HG02973 (cell line): ENCODE measurements around the gene GCN1.

ENCODE experiments used
- ATAC-seq: cut with Tn5 transposase; IDR thresholded peaks from one replicate; pipeline ENCODE4 v1.9.1; 2021; ENCODE audit warnings: moderate library complexity; ENCODE audit not compliant: unreplicated experiment

The GCN1 gene

DNA sequence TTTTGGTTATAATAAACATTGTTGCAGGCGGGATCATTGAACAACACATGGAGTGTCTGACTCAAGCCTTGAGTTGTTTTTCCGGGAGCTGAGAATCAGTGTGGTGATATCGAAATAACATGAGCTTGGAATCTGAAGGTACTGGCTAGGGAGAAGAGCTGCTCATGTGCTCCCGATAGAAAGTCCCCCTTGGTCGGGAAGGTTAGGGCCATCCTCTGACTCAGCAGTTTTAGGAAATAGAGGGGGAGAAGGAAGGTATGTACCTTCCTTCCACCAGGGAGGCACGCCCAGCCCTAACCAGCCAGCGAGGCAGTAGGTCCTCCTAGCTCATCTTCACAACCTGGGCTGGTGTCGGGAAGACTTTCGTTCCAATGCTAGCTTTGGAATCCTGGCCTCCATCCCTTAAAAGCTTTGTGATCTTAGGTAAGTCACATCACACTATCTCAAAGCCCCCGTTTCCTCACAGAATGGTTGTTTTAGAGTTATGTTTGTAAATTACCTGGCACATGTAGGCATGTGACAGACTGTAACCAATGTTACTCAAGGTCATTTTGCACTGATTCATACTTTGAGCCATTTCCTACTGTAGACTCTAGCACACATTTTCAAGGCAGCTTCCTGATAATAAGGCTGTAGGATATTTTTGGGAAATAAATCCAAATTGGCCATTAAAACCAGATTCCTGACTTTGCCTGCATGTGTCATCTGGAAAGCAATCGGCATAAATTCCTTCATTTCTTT, 76.0 kb downstream of the GCN1 start:
- no peak for ATAC-seq

DNA sequence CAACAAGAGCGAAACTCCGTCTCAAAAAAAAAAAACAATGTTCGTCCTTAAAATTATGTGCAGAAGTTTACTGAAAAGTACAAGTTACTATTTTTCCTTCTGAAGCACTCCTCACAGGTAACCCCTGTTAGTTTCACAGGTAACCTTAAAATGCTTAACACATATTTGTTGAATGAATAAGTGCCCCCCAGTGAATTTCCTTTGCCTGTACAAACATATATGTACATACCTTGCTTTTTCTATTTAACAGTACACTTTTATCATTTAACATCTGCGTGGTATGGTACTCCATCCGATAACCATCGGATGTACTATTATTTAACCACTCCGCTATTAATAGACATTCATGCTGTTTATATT, 76.6 kb downstream of the GCN1 start:
- ATAC-seq = no peak

DNA sequence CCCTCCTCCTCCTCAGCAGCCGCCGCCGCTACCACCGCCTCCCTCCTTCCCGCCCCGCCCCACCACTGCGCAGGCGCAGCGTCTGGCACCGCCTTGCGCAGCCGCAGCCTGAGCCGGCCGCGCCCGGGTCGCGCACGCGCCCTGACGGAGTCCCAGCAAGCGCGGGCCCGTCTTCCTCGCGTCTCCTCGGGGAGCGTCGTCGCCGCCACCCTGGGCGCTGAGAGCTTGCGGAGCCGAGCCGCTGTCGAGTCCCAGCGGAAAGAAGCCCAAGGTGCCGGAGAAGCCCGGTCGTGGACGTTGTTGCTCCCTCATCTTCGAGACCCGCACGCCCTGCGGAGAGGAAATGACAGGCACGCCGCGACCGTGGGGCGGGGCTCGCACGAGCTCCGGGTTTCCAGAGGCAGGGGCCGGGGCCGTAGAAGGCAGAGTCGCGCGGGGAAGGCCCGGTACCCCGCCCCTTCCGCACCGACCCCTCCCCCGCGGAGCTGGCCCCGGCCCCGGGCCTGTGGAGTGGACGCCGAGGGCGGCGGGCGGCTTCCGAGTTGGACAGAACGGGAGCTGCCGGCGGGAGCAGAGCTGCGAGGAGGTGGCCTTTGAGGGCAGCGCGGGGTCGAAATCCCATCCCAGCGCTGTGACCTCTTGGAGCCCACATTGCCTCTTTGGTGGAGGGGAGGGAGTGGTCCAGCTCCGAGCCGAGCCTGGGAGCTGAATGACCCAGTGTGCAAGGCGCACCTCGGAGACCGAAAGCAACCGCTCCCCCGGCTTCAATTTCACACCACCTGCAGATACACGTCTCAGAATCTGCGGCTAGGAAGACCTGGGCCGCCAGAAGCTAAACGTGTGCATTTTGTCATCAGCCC, 77.5 kb downstream of the GCN1 start:
- peak; percentile 38 for ATAC-seq

DNA sequence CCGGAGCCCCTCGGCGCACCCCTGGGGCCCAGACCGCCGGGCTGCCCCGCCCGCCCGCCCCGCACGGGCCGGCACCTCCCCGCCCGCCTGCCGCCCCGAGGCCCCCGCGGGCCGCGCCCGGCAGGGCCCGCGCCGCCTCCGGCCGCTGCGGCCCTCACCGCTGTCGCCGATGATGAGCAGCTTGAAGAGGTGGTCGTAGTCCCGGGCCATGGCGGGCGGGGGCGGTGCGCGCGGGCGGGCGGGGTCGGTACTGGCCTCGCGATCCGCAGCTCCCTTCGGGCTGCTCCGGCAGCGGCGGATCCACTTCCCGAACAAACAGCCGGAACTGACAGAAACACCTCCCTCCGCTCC, 78.1 kb downstream of the GCN1 start, which contains the start of gene RAB35:
Gene RAB35, minus strand, starts transcription at position 313 of the 351 bp plus-strand sequence. Its CDS starts 103 bp downstream, at position 210.
- ATAC-seq = no peak

DNA sequence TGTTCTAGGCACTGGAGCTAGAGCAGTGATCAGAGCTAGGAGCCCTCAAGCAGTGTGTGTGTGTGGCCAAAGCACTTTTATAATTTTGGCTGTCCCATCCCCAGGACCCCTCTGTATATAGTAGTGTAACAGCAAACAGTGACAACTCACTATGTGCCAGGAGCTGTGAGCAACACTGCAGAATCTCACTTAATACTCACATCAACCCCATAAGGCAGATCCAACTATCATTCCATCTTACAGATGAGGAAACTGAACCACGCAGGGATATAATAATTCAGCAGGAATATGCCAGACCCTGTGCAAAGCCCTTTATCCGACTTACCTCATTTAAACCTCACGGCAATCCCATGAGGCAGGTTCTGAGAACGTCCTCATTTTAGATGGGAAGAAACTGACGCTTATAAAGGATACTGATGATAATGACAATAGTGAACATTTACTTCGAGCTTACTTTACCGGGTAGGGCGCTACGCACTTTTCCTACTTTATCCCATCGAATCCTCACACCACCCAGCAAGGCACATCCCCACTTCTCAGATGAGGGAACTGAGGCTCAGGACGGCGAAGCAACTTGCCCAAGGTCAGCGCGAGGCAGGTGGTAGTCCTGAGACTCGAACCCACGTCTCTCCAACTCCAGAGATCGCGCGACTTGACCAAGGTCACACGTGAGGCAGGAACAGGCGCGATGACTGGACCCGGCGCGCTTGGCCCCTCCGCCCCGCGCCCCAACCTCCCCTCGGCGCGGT, 78.6 kb downstream of the GCN1 start:
- peak; percentile 6 for ATAC-seq

DNA sequence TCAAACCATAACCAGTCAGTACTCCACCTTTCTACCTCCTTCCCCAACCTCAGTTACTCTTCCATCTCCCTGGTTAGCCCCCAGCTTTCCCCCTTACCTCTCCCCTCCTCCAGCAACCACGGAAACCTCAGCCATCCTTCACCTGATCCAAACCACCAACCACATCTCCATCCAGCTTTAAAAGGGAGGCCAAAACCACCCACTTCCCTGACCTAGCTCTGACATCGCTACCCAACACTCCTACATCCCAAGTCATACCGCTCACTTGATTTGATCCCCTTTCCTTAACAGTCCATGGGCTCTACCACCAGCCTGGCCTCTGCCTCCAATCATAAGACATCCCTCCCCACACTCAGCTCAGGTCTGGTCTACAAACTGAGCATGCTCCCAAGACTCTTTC, 79.4 kb downstream of the GCN1 start:
- no peak for ATAC-seq

DNA sequence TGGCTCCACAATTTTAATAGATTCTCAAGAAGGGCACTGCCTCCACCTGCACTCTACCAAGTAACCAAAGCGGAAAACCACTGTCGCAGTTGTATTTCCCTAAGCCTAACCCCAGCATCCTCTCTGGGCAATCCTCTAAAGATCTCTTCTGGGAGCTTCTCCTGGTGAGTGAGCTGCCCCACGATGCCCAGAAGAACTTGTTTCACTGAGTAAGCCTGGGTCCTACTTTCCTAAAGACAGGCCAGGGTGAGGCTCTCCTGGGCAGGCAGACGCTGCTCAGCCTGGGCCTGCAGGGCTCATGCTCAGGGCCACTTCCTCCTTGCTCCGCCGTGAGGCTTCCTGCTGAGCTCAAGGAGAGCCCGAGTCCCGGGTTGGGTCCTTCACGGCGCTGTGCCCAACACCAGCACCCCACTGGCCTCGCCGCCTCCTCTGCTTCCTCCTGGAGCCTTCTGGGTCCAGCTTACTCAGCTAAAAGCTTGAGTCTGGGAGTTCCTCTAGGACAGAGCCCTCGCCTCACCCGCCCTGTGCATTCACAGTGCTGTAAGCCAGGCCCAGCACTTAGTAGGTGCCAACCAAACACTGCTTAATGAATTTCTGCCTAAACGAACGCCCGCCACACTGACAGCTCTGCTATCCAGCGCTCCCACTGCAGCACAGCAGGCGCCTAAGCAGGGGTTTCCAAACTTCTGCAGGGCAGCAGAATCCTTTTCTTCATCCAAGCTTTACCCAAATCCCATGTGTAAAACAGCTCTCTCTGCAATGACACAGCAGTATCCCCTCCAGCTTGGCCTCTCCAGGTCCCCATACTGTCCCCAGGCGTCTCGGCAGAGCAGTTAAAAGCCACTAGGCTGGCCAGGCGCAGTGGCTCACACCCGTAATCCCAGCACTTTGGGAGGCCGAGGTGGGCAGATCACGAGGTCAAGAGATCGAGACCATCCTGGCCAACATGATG, 83.7 kb downstream of the GCN1 start:
- peak; percentile 52 for ATAC-seq

DNA sequence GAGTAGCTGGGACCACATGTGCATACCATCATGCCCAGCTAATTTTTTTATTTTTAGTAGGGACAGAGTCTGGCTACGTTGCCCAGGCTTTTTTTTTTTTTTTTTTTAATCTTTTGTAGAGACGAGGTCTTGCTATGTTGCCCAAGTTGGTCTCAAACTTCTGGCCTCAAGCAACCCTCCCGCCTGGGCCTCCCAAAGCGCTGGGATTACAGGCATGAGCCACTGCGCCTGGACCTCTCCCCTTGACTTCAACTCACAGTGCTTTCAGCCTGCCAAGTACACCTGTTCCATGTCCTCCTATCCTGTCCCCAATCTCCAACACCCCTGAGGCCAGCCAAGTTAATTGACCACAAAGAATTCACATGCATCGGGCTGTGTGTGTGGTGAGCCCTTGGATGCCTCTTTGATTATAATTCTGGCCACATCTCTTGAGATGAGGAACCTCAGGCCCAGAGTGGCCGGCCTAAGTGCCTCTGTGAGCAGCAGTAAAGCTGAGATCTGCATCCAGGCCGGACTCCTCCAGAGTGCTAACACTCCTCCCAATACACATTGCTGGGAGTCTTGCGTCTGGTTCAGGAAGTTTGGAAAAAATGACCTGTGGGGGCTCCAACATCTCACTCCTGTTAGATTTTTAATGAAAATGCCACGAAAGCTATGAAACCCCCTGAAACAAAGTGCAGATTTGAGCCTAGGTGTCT, 84.8 kb downstream of the GCN1 start:
- no peak for ATAC-seq

DNA sequence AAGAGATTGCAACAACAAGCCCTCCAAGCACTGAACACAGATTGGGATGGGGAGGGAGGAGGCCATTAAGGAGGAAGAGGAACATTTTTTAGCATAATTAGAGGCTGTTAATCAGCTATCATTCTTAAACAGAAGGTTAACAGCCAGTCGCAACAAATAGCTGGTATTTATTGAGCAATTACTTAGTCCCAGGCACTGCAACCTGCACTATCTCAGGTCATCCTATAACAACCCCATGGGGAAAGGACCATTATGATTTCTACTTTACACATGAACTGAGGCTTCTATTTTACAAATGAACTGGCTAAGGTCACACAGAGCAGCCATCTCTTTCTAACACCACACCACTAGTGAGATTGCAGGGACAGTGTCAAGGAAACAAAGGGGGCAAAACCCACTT, 88.4 kb downstream of the GCN1 start:
- ATAC-seq = no peak

DNA sequence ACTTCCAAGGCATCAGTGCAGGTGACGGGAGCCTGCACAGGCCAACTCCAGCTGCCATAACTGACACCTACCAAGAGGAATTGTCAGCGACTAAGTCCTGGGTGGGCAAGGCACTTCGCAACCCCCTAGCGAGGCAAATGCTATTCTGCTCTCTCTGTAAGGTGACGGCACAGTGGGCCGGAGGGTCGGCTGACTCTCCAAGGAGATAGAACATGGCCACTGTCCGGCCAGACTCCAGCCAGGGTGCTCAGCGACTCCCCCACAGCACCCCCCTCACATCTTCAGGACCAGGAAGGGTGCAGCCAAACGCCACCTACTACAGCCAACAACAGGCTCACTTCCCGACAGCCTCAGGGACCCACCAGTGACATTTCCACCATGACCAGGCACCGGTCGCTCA, 91.1 kb downstream of the GCN1 start:
- ATAC-seq = no peak

DNA sequence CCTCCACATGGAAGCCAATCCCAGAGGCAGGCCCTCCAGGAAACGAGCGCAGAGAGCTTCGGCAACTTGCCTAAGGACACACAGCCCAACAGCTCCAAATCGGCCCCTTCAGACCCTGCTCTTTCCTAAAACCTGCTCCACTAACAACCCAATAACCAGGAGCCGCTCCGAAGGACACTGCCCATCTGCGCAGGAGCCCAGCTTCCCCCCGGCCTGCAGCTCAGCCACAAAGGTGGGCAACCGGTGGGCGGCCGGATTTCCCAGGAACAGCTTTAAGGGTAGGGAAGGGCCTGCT, 91.5 kb downstream of the GCN1 start:
- no peak for ATAC-seq

DNA sequence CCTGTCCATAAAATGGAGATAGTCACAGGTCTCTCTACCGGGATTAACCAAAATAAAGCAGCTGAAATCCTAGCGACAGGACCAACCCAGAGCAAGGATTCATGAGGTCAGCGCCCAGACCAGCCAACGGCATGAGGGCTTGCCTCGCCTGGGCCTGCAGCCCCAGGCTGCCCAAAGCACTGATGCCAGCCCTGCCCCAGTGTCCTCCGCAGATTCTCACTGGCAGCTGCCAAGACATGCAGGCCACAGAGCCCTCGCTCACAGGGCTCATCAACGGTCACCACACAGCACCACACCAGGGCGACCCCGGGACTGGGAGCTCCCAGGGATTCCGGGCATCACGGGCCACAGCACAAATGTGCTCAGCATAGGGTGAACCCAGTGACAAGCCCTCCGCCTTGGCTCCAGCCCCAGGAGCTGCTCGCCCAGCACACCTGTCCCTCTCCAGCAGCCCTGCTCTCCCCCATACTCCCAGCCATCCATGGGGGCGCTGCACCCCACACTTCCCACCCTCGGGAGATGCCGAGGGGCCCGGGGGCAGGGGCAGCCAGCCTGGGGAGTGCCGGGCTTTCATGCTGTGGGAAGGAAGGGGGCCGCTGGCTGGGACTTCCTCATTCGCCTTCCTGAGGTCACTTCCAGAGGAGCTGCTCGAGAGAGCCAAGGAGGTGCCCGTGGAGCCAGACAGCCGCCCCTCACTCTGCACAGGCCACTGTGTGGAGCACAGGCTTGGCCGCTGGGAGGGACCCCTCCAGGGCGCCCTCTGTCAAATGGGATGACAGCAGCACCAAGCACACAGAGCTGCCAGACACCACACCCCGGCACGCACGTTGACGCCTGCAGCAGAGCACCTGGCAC, 92.1 kb downstream of the GCN1 start:
- ATAC-seq = no peak

DNA sequence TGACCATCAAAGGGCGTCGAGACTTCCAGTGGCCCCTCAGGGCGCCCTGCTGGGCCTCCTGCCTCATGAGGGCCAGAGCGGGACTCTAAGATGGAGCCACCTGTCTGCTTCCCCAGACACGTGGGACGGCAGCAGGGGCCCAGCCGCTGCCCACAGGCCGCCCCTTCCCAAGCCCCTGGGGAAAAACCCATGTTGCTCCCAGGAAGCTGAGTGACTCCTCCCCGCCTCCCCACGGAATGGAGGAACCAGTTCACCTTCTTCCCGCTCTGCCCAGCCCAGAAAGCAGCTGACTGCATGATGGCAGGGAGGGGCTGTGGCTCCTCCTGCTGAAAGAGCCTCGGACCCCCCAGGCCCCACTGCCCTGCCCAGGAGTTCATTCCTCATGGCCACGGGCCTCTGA, 92.9 kb downstream of the GCN1 start:
- no peak for ATAC-seq

DNA sequence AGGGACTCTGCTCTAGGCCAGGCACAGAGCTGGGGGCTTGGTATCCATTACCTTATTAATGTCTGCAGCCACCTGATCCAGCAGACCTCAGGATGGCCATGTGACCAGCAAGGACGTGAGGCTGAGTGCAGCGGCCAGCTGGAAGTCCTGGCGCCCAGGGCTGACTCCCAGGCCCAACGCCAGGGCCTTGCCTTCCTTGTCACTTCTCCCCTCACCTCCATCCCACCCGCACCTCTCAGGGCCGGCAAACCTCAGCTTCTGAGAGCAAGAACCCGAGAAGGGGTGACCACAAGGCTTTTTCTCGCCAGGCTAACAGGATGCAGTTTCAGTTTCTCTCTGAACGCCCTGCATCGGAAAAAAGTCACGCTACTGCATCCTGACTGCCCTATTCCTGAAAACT, 93.3 kb downstream of the GCN1 start:
- no peak for ATAC-seq

DNA sequence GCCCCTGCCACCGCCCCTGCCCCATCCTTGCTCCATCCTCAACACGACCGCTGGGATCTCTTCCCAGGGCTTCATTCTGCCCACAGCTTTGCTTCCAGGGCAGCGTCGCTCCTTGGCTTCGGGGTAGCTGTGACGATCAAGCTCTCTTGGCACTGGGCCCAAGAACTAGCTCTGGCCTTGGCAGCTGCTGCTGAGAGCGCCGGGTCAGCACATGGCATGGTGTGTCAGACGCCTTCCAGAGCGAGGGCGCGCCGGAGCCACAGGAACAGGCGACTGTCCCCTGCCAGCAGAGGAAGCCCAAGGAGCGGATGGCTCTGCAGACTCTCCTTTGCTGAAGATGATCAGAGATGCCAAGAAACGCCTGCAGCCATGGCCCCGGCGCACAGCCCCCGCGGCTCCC, 93.9 kb downstream of the GCN1 start:
- no peak for ATAC-seq

DNA sequence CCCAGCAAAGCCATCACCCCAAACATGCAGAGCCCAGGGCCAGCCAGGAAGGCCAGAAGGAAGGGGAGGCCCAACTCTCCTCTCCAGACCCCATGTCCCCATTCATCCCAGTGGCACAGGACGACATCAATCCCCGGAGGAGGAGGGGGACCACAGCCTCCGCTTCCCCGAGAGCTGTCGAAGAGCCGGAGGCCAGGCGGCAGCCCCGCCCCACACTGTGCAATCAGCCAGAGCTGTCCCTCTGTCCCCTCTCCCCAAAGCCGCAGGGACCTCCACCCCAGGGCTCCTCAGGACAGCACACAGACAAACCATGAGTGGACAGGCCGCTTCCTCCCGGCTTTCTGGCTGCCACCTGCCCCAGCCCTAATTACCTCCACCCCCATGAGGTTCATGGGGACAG, 94.8 kb downstream of the GCN1 start:
- ATAC-seq = no peak

DNA sequence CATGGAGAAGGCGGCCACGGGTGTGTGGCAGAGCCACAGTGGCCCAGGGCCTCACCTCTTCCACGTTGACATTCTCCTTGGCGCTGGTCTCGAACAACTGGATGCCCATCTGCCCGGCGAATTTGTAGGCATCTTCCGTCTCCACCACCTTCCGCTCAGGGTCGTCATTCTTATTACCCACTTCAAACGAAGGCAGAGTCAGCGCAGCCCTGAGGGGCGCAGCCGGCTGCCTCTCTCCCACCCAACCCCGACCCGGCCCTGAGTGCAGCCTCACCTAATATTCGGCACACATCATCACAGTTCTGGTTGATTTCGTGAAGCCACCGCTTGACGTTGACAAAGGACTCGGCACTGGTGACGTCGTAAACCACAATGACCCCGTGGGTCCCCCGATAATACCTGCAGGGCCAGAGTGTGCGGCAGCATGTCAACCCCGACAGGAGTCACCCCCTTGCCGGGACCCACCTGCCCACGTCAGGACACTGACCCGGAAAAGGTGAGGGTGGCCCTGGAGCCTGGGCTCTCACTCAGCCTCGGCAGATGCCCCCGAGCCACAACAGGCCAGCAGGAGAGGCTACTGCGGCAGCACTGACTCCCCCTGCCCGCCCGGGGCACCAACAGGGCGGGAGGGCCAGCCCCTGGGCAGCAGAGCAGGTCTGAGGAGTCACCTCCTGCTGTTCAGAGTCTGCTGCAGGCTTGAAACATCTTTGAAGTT, 95.6 kb downstream of the GCN1 start:
- ATAC-seq = no peak

DNA sequence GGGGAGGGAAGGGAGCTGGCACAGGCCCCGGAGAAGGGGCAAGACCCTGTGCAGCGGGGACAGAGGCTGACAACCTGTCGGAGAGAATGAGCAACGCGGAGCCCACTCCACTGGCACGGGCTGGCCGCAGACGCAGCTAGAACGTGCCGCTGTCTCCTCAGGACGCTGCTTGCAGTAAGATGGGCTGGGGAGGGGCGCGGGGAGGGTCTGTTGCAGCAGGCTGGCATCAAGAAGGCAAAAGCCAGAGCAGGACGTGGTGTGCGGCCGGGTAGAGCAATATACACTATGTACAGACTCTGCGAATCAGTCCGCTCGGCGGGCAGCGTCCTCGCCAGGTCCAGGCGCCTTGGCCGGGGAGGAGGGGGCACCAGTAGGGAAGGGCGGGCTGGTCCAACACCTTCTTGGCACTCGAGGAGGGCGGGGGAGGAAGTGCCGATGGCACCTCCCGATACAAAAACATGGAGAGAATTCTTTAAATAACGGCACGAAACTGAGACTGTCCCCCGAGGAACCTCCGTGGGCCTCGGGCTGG, 97.8 kb downstream of the GCN1 start:
- no peak for ATAC-seq
